ENCODE results near the gene SGPP2. TPM values are rescaled to one million over a fixed set of nuclear protein-coding genes. Genes with fewer than 3 reads are reported as not detected.
A peak's percentile ranks its signal among the peaks of the same experiment; 100 is the strongest.

SGPP2 gene
- total RNA-seq, 1 donor from 2014 or later = 0.11 TPM

- Mint-ChIP-seq H3K36me3 (no peaks in the 10 kb centered on the region), H3K27ac (peak overlapping the region; percentile 89), H3K27me3 (ENCODE audit: insufficient read depth, low read depth) (peaks cover 8% of the 10 kb centered on the region), H3K9me3 (no peaks in the 10 kb centered on the region), H3K4me3 (peak overlapping the region; percentile 21), H3K4me1 (peaks cover 61% of the 10 kb centered on the region)
- H3K27me3 ChIP-seq = peaks cover 29% of the 10 kb centered on the region
- no peak overlapping the region for H3K9ac ChIP-seq
- peak overlapping the region; percentile 69 for H3K4me2 ChIP-seq
- peak; percentile 84 for DNase-seq (ENCODE audit: low spot score)
- peaks cover 5% of the 10 kb centered on the region for H4K20me1 ChIP-seq (ENCODE audit: low read depth)
- no peak overlapping the region for H2AFZ ChIP-seq (replicated peaks)
- peaks cover 44% of the 10 kb centered on the region for H3F3A ChIP-seq (ENCODE audit: low read depth)
- H3K36me3 ChIP-seq = no peaks in the 10 kb centered on the region
- H3K27ac ChIP-seq = peak overlapping the region; percentile 82
- TF ChIP-seq CTCF (IDR thresholded peaks at IDR 0.05) (no peak), EZH2 (IDR thresholded peaks at IDR 0.05) (no peak), EZH2phosphoT487 (IDR thresholded peaks at IDR 0.05) (no peak)
- peaks cover 56% of the 10 kb centered on the region for H3K4me1 ChIP-seq
- no peaks in the 10 kb centered on the region for H3K79me2 ChIP-seq (ENCODE audit: low read depth)
- no peaks in the 10 kb centered on the region for H3K9me3 ChIP-seq (ENCODE audit: low read depth)
- H3K4me3 ChIP-seq = peak overlapping the region; percentile 23
Measured at GRCh38 chr2:222485367-222486211, 61.2 kb downstream of the SGPP2 start.

- peaks cover 14% of the 10 kb centered on the region for H3K36me3 Mint-ChIP-seq
- Histone ChIP-seq H4K20me1 (ENCODE audit: low read depth) (peaks cover 1% of the 10 kb centered on the region), H3K4me3 (no peak overlapping the region), H3K27ac (no peak overlapping the region), H2AFZ (replicated peaks) (no peak overlapping the region), H3K36me3 (no peaks in the 10 kb centered on the region), H3K9ac (no peak overlapping the region), H3K27me3 (no peaks in the 10 kb centered on the region), H3F3A (ENCODE audit: low read depth) (peaks cover 21% of the 10 kb centered on the region), H3K79me2 (ENCODE audit: low read depth) (no peaks in the 10 kb centered on the region), H3K4me1 (peaks cover 30% of the 10 kb centered on the region), H3K4me2 (no peak overlapping the region), H3K9me3 (ENCODE audit: low read depth) (peaks cover 7% of the 10 kb centered on the region)
- DNase-seq (ENCODE audit: low spot score) = no peak
- no peak overlapping the region for H3K4me3 Mint-ChIP-seq
- peaks cover 22% of the 10 kb centered on the region for H3K9me3 Mint-ChIP-seq
- peaks cover 36% of the 10 kb centered on the region for H3K4me1 Mint-ChIP-seq
- H3K27me3 Mint-ChIP-seq (ENCODE audit: insufficient read depth, low read depth) = peaks cover 3% of the 10 kb centered on the region
- TF ChIP-seq CTCF (IDR thresholded peaks at IDR 0.05) (no peak), EZH2phosphoT487 (IDR thresholded peaks at IDR 0.05) (no peak), EZH2 (IDR thresholded peaks at IDR 0.05) (no peak)
- no peak overlapping the region for H3K27ac Mint-ChIP-seq
Measured at GRCh38 chr2:222490131-222490530, 65.8 kb downstream of the SGPP2 start.

DNA sequence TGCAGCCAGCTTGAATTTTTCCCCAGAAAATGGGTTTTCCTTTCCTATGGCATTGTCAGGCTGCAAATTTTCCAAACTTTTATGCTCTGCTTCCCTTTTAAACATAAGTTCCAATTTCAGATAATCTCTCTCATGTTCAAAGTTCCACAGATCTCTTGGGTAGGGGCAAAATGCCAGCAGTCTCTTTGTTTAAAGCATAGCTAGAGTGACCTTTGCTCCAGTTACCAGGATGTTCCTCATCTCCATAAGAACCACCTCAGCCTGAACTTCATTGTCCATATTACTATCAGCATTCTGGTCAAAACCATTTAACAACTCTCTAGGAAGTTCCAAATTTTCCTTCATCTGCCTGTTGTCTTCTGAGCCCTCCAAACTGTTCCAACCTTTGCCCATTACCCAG, 68.3 kb downstream of the SGPP2 start:
- Histone ChIP-seq H3K4me1 (peaks cover 26% of the 10 kb centered on the region), H3K4me2 (no peak overlapping the region), H3K79me2 (ENCODE audit: low read depth) (no peaks in the 10 kb centered on the region), H4K20me1 (ENCODE audit: low read depth) (no peaks in the 10 kb centered on the region), H3F3A (ENCODE audit: low read depth) (no peaks in the 10 kb centered on the region), H2AFZ (replicated peaks) (no peak overlapping the region), H3K27ac (no peak overlapping the region), H3K9ac (no peak overlapping the region), H3K9me3 (ENCODE audit: low read depth) (peaks cover 7% of the 10 kb centered on the region), H3K4me3 (no peak overlapping the region), H3K27me3 (no peaks in the 10 kb centered on the region), H3K36me3 (no peaks in the 10 kb centered on the region)
- peaks cover 14% of the 10 kb centered on the region for H3K36me3 Mint-ChIP-seq
- TF ChIP-seq CTCF (IDR thresholded peaks at IDR 0.05) = no peak
- TF ChIP-seq EZH2phosphoT487 (IDR thresholded peaks at IDR 0.05) = no peak
- no peak for TF ChIP-seq EZH2 (IDR thresholded peaks at IDR 0.05)
- H3K4me1 Mint-ChIP-seq = peaks cover 20% of the 10 kb centered on the region
- no peaks in the 10 kb centered on the region for H3K27me3 Mint-ChIP-seq (ENCODE audit: insufficient read depth, low read depth)
- no peak overlapping the region for H3K27ac Mint-ChIP-seq
- H3K9me3 Mint-ChIP-seq = peaks cover 22% of the 10 kb centered on the region
- no peak for DNase-seq (ENCODE audit: low spot score)
- H3K4me3 Mint-ChIP-seq = no peak overlapping the region
